Lower lobe of right lung (tissue), 2 donors: Measurements from ENCODE around the gene SSUH2. TPM values are rescaled to one million over a fixed set of nuclear protein-coding genes. Genes with fewer than 3 reads are reported as not detected.

Source experiments
- ATAC-seq, 2 donors: fragments of 200-7000 bp; cut with Tn5 transposase; one replicate each; pipeline ENCODE4 v1.9.1; 2020 to 2022; ENCODE audit warnings: mild to moderate bottlenecking in 2 of 2, moderate library complexity in 2 of 2
- DNase-seq: peaks from one replicate; pipeline ENCODE4 v3.0.0-alpha.2; 2020
- H3K27ac ChIP-seq: fragments of 200-600 bp; one replicate; pipeline ENCODE4 v1.8.0; 2022
- H3K27me3 ChIP-seq: fragments of 200-600 bp; one replicate; pipeline ENCODE4 v1.8.0; 2022; ENCODE audit warnings: low read depth
- H3K36me3 ChIP-seq: fragments of 200-600 bp; one replicate; pipeline ENCODE4 v1.8.0; 2022; ENCODE audit warnings: mild to moderate bottlenecking
- H3K4me1 ChIP-seq: fragments of 200-600 bp; one replicate; pipeline ENCODE4 v1.8.0; 2022
- H3K4me3 ChIP-seq: fragments of 200-600 bp; one replicate; pipeline ENCODE4 v1.8.0; 2022; ENCODE audit warnings: mild to moderate bottlenecking
- H3K9me3 ChIP-seq: fragments of 200-600 bp; one replicate; pipeline ENCODE4 v1.8.0; 2022
- CTCF ChIP-seq: fragments of 200-600 bp; IDR thresholded peaks from one replicate; pipeline ENCODE4 v1.8.0; 2022; ENCODE audit warnings: antibody characterized with exemption, mild to moderate bottlenecking
- intact Hi-C: fragments of 100-400 bp; cut with DNase I; formaldehyde crosslinking; loops from one replicate; pipeline ENCODE4 v1.11.0; 2022
- total RNA-seq: library from RNA; stranded (reverse); fragmentation: NEBNext Ultra II Directional; extraction: Animal tissue kit (Norgen Biotek cat#: 25700); gene quantifications from one replicate; pipeline ENCODE4 v1.2.1, GENCODE V29; 2021
- donor health status: DM: no; HTN: yes; CAD: no; lungs with severe emphysema.

The SSUH2 gene
- total RNA-seq, 1 donor from 2014 or later: not detected

- DNase-seq: no peak
- intact Hi-C loops: no loop called here
- H3K27ac ChIP-seq: no peak overlapping the region
- H3K36me3 ChIP-seq: no peaks in the 10 kb centered on the region
- no peak overlapping the region for H3K4me3 ChIP-seq
- no peak for TF ChIP-seq CTCF
- H3K27me3 ChIP-seq: no peaks in the 10 kb centered on the region
- no peak for ATAC-seq
- no peaks in the 10 kb centered on the region for H3K4me1 ChIP-seq
- no peaks in the 10 kb centered on the region for H3K9me3 ChIP-seq
These were observed 4.5 kb upstream of the SSUH2 start for GRCh38 chr3:8648909-8649741.

- Histone ChIP-seq H3K27me3 (peaks cover 4% of the 10 kb centered on the region), H3K4me1 (no peaks in the 10 kb centered on the region), H3K27ac (no peak overlapping the region), H3K4me3 (no peak overlapping the region), H3K9me3 (no peaks in the 10 kb centered on the region), H3K36me3 (no peaks in the 10 kb centered on the region)
- ATAC-seq (no peak), DNase-seq (no peak)
- intact Hi-C loops: no loop called here
- TF ChIP-seq CTCF: no peak
These were observed 2.8 kb upstream of the SSUH2 start for GRCh38 chr3:8647137-8647985.

- Histone ChIP-seq H3K9me3 (no peaks in the 10 kb centered on the region), H3K27ac (no peak overlapping the region), H3K36me3 (no peaks in the 10 kb centered on the region), H3K4me1 (no peaks in the 10 kb centered on the region), H3K27me3 (peaks cover 4% of the 10 kb centered on the region), H3K4me3 (no peak overlapping the region)
- DNase-seq (no peak), ATAC-seq (no peak)
- TF ChIP-seq CTCF: no peak
- intact Hi-C loops: no loop called here
These were observed 1.8 kb upstream of the SSUH2 start for GRCh38 chr3:8646313-8646938.

- no peaks in the 10 kb centered on the region for H3K9me3 ChIP-seq
- H3K4me3 ChIP-seq: no peak overlapping the region
- H3K27ac ChIP-seq: no peak overlapping the region
- H3K4me1 ChIP-seq: no peaks in the 10 kb centered on the region
- intact Hi-C loops: no loop called here
- H3K36me3 ChIP-seq: no peaks in the 10 kb centered on the region
- ATAC-seq: no peak
- H3K27me3 ChIP-seq: peaks cover 4% of the 10 kb centered on the region
- no peak for TF ChIP-seq CTCF
- DNase-seq: no peak
These were observed 1.1 kb upstream of the SSUH2 start for GRCh38 chr3:8645712-8646111.

GRCh38 chr3:8643693-8644365, 769 bp downstream of the SSUH2 start:
- Histone ChIP-seq H3K27me3 (peaks cover 4% of the 10 kb centered on the region), H3K9me3 (no peaks in the 10 kb centered on the region), H3K36me3 (no peaks in the 10 kb centered on the region), H3K27ac (no peak overlapping the region), H3K4me3 (no peak overlapping the region), H3K4me1 (no peaks in the 10 kb centered on the region)
- ATAC-seq: no peak
- intact Hi-C loops: no loop called here
- no peak for TF ChIP-seq CTCF
- DNase-seq: no peak
